IMR-90 (cell line): ENCODE data around the gene KCNK4. TPM values are rescaled to one million over a fixed set of nuclear protein-coding genes. Genes with fewer than 3 reads are reported as not detected.

Experiments used
- ATAC-seq: fragments of 200-7000 bp; cut with Tn5 transposase; 2 replicates; pipeline ENCODE4 v1.9.1; 2020; ENCODE audit warnings: low read depth, mild to moderate bottlenecking, moderate library complexity
- BruUV-seq: library from RNA; stranded (reverse); fragments of 400-500 nt; replicated peaks from 2 replicates; lab custom pipeline; 2021; lab: Mats Ljungman, UMichigan
- CTCF ChIA-PET: fragments of 300-600 bp; formaldehyde crosslinking; extraction: SDS; loops from one replicate; lab custom pipeline; 2021; ENCODE audit warnings: antibody characterized with exemption; lab: Yijun Ruan, JAX
- POLR2A ChIA-PET: fragments of 300-600 bp; sonication (Branson Sonifier 250); formaldehyde crosslinking; loops from one replicate; lab custom pipeline; 2022; ENCODE audit warnings: antibody characterized with exemption; ENCODE audit not compliant: unreplicated experiment; lab: Charles Lee
- DNase-seq: peaks from one replicate; pipeline ENCODE4 v3.0.0; 2013
- H2AFZ ChIP-seq: replicated peaks from 2 replicates; pipeline ENCODE3; 2013; ENCODE audit warnings: low read length, mild to moderate bottlenecking; ENCODE audit not compliant: poor library complexity
- H2AK5ac ChIP-seq: 2 replicates; pipeline ENCODE4 v1.6.1; 2013; ENCODE audit warnings: low read depth, low read length, inconsistent platforms
- H2AK9ac ChIP-seq: replicated peaks from 2 replicates; pipeline ENCODE3; 2013; ENCODE audit warnings: mild to moderate bottlenecking, low read depth, low read length, moderate library complexity; ENCODE audit not compliant: poor library complexity
- H2BK120ac ChIP-seq: 2 replicates; pipeline ENCODE4 v1.6.1; 2013; ENCODE audit warnings: low read depth, low read length, inconsistent platforms
- H2BK15ac ChIP-seq: 3 replicates; pipeline ENCODE4 v1.6.1; 2013; ENCODE audit warnings: low read depth, low read length, inconsistent platforms
- H2BK20ac ChIP-seq: 2 replicates; pipeline ENCODE4 v1.6.1; 2013; ENCODE audit warnings: low read depth, mild to moderate bottlenecking, inconsistent platforms, low read length, moderate library complexity
- H2BK5ac ChIP-seq: 2 replicates; pipeline ENCODE4 v1.6.1; 2013; ENCODE audit warnings: mild to moderate bottlenecking, low read depth, low read length, inconsistent platforms; ENCODE audit not compliant: poor library complexity, severe bottlenecking
- H3K14ac ChIP-seq: replicated peaks from 2 replicates; pipeline ENCODE4 v1.6.1; 2013; ENCODE audit warnings: low read depth, low read length, inconsistent platforms
- H3K18ac ChIP-seq: 2 replicates; pipeline ENCODE4 v1.6.1; 2013; ENCODE audit warnings: low read depth, low read length, control low read depth
- H3K23ac ChIP-seq: 2 replicates; pipeline ENCODE4 v1.6.1; 2013; ENCODE audit warnings: low read depth, low read length, inconsistent platforms
- H3K27ac ChIP-seq: 2 replicates; pipeline ENCODE4 v1.5.1; 2013; ENCODE audit warnings: mild to moderate bottlenecking, control low read depth, low read length; ENCODE audit not compliant: insufficient read depth
- H3K27me3 ChIP-seq: 2 replicates; pipeline ENCODE4 v1.6.1; 2013; ENCODE audit warnings: low read length; ENCODE audit not compliant: control insufficient read depth, insufficient read depth
- H3K36me3 ChIP-seq: 2 replicates; pipeline ENCODE4 v1.6.1; 2013; ENCODE audit warnings: low read length, mixed read lengths; ENCODE audit not compliant: control insufficient read depth, insufficient read depth
- H3K4ac ChIP-seq: 2 replicates; pipeline ENCODE4 v1.6.1; 2013; ENCODE audit warnings: low read depth, low read length, inconsistent platforms
- H3K4me1 ChIP-seq: 2 replicates; pipeline ENCODE4 v1.6.1; 2013; ENCODE audit warnings: low read length, mixed read lengths; ENCODE audit not compliant: control insufficient read depth, insufficient read depth
- H3K4me2 ChIP-seq: 2 replicates; pipeline ENCODE4 v1.6.1; 2013; ENCODE audit warnings: low read depth, mild to moderate bottlenecking, control low read depth, low read length, moderate library complexity
- H3K4me3 ChIP-seq: 2 replicates; pipeline ENCODE4 v1.5.1; 2013; ENCODE audit warnings: low read depth, mild to moderate bottlenecking, control low read depth, low read length, moderate library complexity; ENCODE audit not compliant: insufficient read depth
- H3K56ac ChIP-seq: 2 replicates; pipeline ENCODE4 v1.6.1; 2013; ENCODE audit warnings: low read length, inconsistent platforms; ENCODE audit not compliant: insufficient read depth; ENCODE audit errors: extremely low read depth
- H3K79me1 ChIP-seq, 2 experiments: 2 replicates each; pipeline ENCODE4 v1.6.1; 2013; ENCODE audit warnings: low read length in 2 of 2, inconsistent platforms in 1 of 2, low read depth in 1 of 2
- H3K9ac ChIP-seq: 2 replicates; pipeline ENCODE4 v1.6.1; 2013; ENCODE audit warnings: low read depth, low read length, control low read depth
- H3K9me1 ChIP-seq: 2 replicates; pipeline ENCODE4 v1.6.1; 2013; ENCODE audit warnings: low read length, inconsistent platforms; ENCODE audit not compliant: insufficient read depth
- H3K9me3 ChIP-seq: 2 replicates; pipeline ENCODE4 v1.6.1; 2013; ENCODE audit warnings: low read length; ENCODE audit not compliant: control insufficient read depth, insufficient read depth
- H4K20me1 ChIP-seq: 2 replicates; pipeline ENCODE4 v1.6.1; 2013; ENCODE audit warnings: low read length, inconsistent platforms; ENCODE audit not compliant: insufficient read depth
- H4K5ac ChIP-seq: 2 replicates; pipeline ENCODE4 v1.6.1; 2013; ENCODE audit warnings: mild to moderate bottlenecking, low read depth, low read length, control low read depth
- H4K8ac ChIP-seq, 2 experiments: 2 replicates each; pipeline ENCODE4 v1.6.1; 2013; ENCODE audit warnings: low read depth in 2 of 2, low read length in 2 of 2, control low read depth in 1 of 2, inconsistent platforms in 1 of 2
- H4K91ac ChIP-seq: 2 replicates; pipeline ENCODE4 v1.6.1; 2013; ENCODE audit warnings: low read depth, low read length, inconsistent platforms; ENCODE audit not compliant: insufficient read depth
- MXI1 ChIP-seq: IDR thresholded peaks from 2 replicates; pipeline ENCODE4 v1.6.1; 2012; ENCODE audit warnings: low read depth, mild to moderate bottlenecking, low read length, moderate library complexity, borderline replicate concordance
- NFE2L2 ChIP-seq: fragments of 150-350 bp; IDR thresholded peaks from 2 replicates; pipeline ENCODE4 v1.6.1; 2016; ENCODE audit warnings: low read depth, mild to moderate bottlenecking, low read length
- WGBS, 2 experiments: methylation state at CpG; one replicate each; pipeline versions ENCODE4 v1.1.5 to v1.1.7; 2013; ENCODE audit warnings: missing lambda C conversion rate in 2 of 2; ENCODE audit not compliant: insufficient read length in 1 of 2; ENCODE audit errors: extremely low coverage in 2 of 2; 5-methylcytosine and 5-hydroxymethylcytosine counted together
- dilution Hi-C: fragments of 300-500 bp; cut with HindIII; formaldehyde crosslinking; loops from one replicate; pipeline ENCODE4 v1.14.3; 2018; ENCODE audit warnings: low sequenced_read_pairs; ENCODE audit not compliant: unreplicated experiment
- in situ Hi-C: fragments of 300-500 bp; cut with MboI; formaldehyde crosslinking; loops from 3 replicates; pipeline ENCODE4 v1.14.3; 2019; ENCODE audit warnings: low sequenced_read_pairs, inconsistent platforms, mixed read lengths
- intact Hi-C: fragments of 100-400 bp; cut with micrococcal nuclease; formaldehyde crosslinking; loops from 2 replicates; pipeline ENCODE4 v1.10.0; 2022
- polyA plus RNA-seq, 3 experiments: library from polyadenylated mRNA; depleted of rRNA; stranded (reverse); fragments of >200 nt; gene quantifications; 2 replicates each; pipeline ENCODE4 v1.2.3, GENCODE V29; 2012; ENCODE audit warnings: low replicate concordance in 1 of 3
- total RNA-seq: library from RNA; depleted of rRNA; stranded (reverse); fragments of >200 nt; gene quantifications from 2 replicates; pipeline ENCODE4 v1.2.3, GENCODE V29; 2012

KCNK4 gene
- total and polyA plus RNA-seq, 2 of the 4 experiments (the other 2 are of a cell fraction): not detected

GRCh38 chr11:64243236-64243854 is 47.8 kb upstream of the KCNK4 start:
- CTCF ChIA-PET: interaction anchor here (1.1 to 2.5 kb wide), 2 partner anchors 39 to 58 kb away, joined by 4 to 8 read pairs; partner anchors contain the start of gene CATSPERZ
- no peaks in the 10 kb centered on the region for H3K27me3 ChIP-seq
- H3K36me3 ChIP-seq: peaks cover 18% of the 10 kb centered on the region
- H4K20me1 ChIP-seq: peaks cover 26% of the 10 kb centered on the region
- no peaks in the 10 kb centered on the region for H3K9me3 ChIP-seq
- WGBS, 2 experiments: 100% methylated on average over 1 of the region's 8 CpGs; no CpG with 5 or more reads in 1 of the 2 experiments
- H4K91ac ChIP-seq: no peak overlapping the region
- TF ChIP-seq NFE2L2: no peak
- no peak for TF ChIP-seq MXI1
- in situ Hi-C loops (no loop called here), intact Hi-C loops (no loop called here), dilution Hi-C loops (no loop called here)
- H3K14ac ChIP-seq: no peak overlapping the region
- no peak overlapping the region for H3K4me2 ChIP-seq
- H3K4me1 ChIP-seq: peaks cover 13% of the 10 kb centered on the region
- TSS peak; percentile 37 for BruUV-seq
- POLR2A ChIA-PET: no interaction called here
- no peak overlapping the region; the same call in 1 of the 2 replicates for H2BK20ac ChIP-seq
- no peak overlapping the region; a peak in 1 of 4 replicates for H4K8ac ChIP-seq
- no peak overlapping the region; the same call in 1 of the 2 replicates for H3K27ac ChIP-seq
- no peak overlapping the region for H2BK120ac ChIP-seq
- peak overlapping the region; percentile 7 for H2AK9ac ChIP-seq
- peaks cover 14% of the 10 kb centered on the region for H3K9me1 ChIP-seq
- H3K18ac ChIP-seq: no peak overlapping the region
- no peak overlapping the region for H3K9ac ChIP-seq
- peaks cover 18 to 40% of the 10 kb centered on the region in 2 experiments; a peak in 3 of 4 replicates for H3K79me1 ChIP-seq
- H3K4me3 ChIP-seq: no peak overlapping the region
- no peak overlapping the region for H2BK15ac ChIP-seq
- no peak overlapping the region for H4K5ac ChIP-seq
- ATAC-seq: no peak
- no peak overlapping the region for H3K56ac ChIP-seq
- 0 out of 2 replicates have a peak overlapping the region, but pooled peaks have one; percentile 51 for H3K23ac ChIP-seq
- no peak overlapping the region for H3K4ac ChIP-seq
- no peak overlapping the region for H2BK5ac ChIP-seq
- H2AFZ ChIP-seq: peak overlapping the region; percentile 52
- no peak for DNase-seq
- H2AK5ac ChIP-seq: no peak overlapping the region
